Common myeloid progenitor, CD34-positive (primary cell): ENCODE data around the gene TMEM130.

Source experiments
- CTCF ChIA-PET: fragments of 350-600 bp; sonication (Branson Sonifier 250); formaldehyde crosslinking; loops from one replicate; lab custom pipeline; 2021; ENCODE audit warnings: antibody characterized with exemption; lab: Charles Lee
- POLR2A ChIA-PET: fragments of 350-600 bp; sonication (Branson Sonifier 250); formaldehyde crosslinking; loops from one replicate; lab custom pipeline; 2021; ENCODE audit warnings: antibody characterized with exemption; lab: Charles Lee
- DNase-seq, 3 donors: peaks; one replicate each; pipeline versions ENCODE4 v3.0.0 to v3.0.0-alpha.2; 2013
- H3K27ac ChIP-seq, 2 experiments: 1 replicate in 1 of 2; 2 replicates in 1 of 2; pipeline ENCODE4 v1.7.0; 2013; ENCODE audit warnings: inconsistent platforms in 2 of 2, low read length in 2 of 2, mild to moderate bottlenecking in 2 of 2, low read depth in 1 of 2, moderate library complexity in 1 of 2; ENCODE audit not compliant: severe bottlenecking in 2 of 2, insufficient read depth in 1 of 2, poor library complexity in 1 of 2
- H3K27me3 ChIP-seq, 5 experiments: replicated peaks in 2 of 5; 1 replicate in 3 of 5; 2 replicates in 2 of 5; pipeline versions ENCODE4 v1.6.1 to v1.7.0; 2013; ENCODE audit warnings: low read length in 4 of 5, mild to moderate bottlenecking in 2 of 5, moderate library complexity in 2 of 5, inconsistent platforms in 1 of 5; ENCODE audit not compliant: insufficient read depth in 5 of 5, control insufficient read depth in 4 of 5
- H3K36me3 ChIP-seq, 4 experiments: 1 replicate in 2 of 4; 2 replicates in 2 of 4; pipeline versions ENCODE4 v1.6.1 to v1.7.0; 2013; ENCODE audit warnings: low read length in 3 of 4, control low read depth in 1 of 4, mild to moderate bottlenecking in 1 of 4; ENCODE audit not compliant: control insufficient read depth in 4 of 4, insufficient read depth in 4 of 4
- H3K4me1 ChIP-seq, 4 experiments: 1 replicate in 3 of 4; 2 replicates in 1 of 4; pipeline versions ENCODE4 v1.6.1 to v1.7.1; 2013; ENCODE audit warnings: low read length in 3 of 4, mild to moderate bottlenecking in 3 of 4, control low read depth in 1 of 4, inconsistent platforms in 1 of 4, moderate library complexity in 1 of 4; ENCODE audit not compliant: control insufficient read depth in 4 of 4, insufficient read depth in 4 of 4; ENCODE audit errors: control extremely low read depth in 1 of 4
- H3K4me3 ChIP-seq, 7 experiments: 1 replicate in 4 of 7; 2 replicates in 3 of 7; pipeline versions ENCODE4 v1.5.1 to v1.7.0; 2013; ENCODE audit warnings: mild to moderate bottlenecking in 7 of 7, low read length in 6 of 7, moderate library complexity in 6 of 7, inconsistent platforms in 2 of 7, low read depth in 2 of 7, control low read depth in 1 of 7; ENCODE audit not compliant: insufficient read depth in 4 of 7, control insufficient read depth in 1 of 7; ENCODE audit errors: extremely low read depth in 1 of 7
- H3K9me3 ChIP-seq, 5 experiments: 1 replicate in 4 of 5; 2 replicates in 1 of 5; pipeline versions ENCODE4 v1.6.1 to v1.7.1; 2013; ENCODE audit warnings: low read length in 4 of 5, mild to moderate bottlenecking in 2 of 5, inconsistent platforms in 1 of 5, low read depth in 1 of 5, moderate library complexity in 1 of 5; ENCODE audit not compliant: control insufficient read depth in 4 of 5, insufficient read depth in 2 of 5; ENCODE audit errors: control extremely low read depth in 1 of 5
- WGBS: methylation state at CpG from one replicate; pipeline ENCODE4 v1.1.5; 2013; ENCODE audit not compliant: insufficient coverage; 5-methylcytosine and 5-hydroxymethylcytosine counted together

Gene TMEM130

DNA sequence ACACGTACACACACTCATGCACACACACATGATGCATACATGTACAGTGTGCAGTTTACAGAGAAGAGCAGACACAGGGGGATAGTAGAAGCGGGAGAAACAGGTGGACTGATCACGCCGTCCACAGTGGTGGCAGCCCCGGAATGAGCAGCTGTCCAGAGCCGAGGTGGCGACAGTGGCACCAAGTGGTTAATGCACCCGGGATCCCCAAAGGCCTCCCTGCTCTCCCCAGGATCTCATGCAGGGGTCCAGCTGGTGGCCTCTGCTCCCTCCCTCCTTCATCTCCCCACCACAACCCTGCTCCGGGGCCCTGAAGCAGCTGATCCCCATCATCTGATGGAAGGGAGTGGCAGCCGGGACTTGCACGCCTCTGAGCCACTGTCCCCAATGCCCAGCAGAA is 29.7 kb downstream of the TMEM130 start:
- no peak overlapping the region for H3K27ac ChIP-seq
- DNase-seq: no peak

GRCh38 chr7:98837630-98837972 is 32.2 kb downstream of the TMEM130 start:
- CTCF ChIA-PET: interaction anchor here (0.6 to 10.8 kb wide), 6 partner anchors 9 to 544 kb away, joined by 3 to 165 read pairs (median 4); no protein-coding TSS in a partner anchor

More for the DNA sequence above, 29.7 kb downstream of the TMEM130 start:
- Histone ChIP-seq H3K27me3 (peaks cover 0 to 6% (median 0%) of the 10 kb centered on the region in 5 experiments), H3K36me3 (no peaks in the 10 kb centered on the region), H3K4me1 (no peaks in the 10 kb centered on the region), H3K4me3 (no peak overlapping the region), H3K9me3 (no peaks in the 10 kb centered on the region)
- 78% methylated on average over 7 of the region's 11 CpGs for WGBS
- CTCF ChIA-PET: interaction anchor here (1.3 to 10.8 kb wide), 9 partner anchors 9 to 418 kb away, joined by 3 to 165 read pairs (median 7); no protein-coding TSS in a partner anchor
- POLR2A ChIA-PET: no interaction called here

GRCh38 chr7:98836811-98837629 is 32.8 kb downstream of the TMEM130 start:
- Histone ChIP-seq H3K9me3 (no peaks in the 10 kb centered on the region), H3K4me3 (no peak overlapping the region), H3K27me3 (peaks cover 0 to 6% (median 2%) of the 10 kb centered on the region in 5 experiments), H3K36me3 (no peaks in the 10 kb centered on the region), H3K4me1 (no peaks in the 10 kb centered on the region), H3K27ac (no peak overlapping the region)
- CTCF ChIA-PET: interaction anchor here (0.8 to 10.8 kb wide), 18 partner anchors 8 to 544 kb away, joined by 3 to 165 read pairs (median 3); no protein-coding TSS in a partner anchor
- peak; percentile 30 to 46 (median 40) for DNase-seq
- WGBS: 24% methylated on average over 9 of the region's 10 CpGs
- POLR2A ChIA-PET: interaction anchor here (0.6 kb wide), 1 partner anchor 60 kb away, joined by 6 read pairs; no protein-coding TSS in a partner anchor

More at GRCh38 chr7:98837630-98837972, 32.2 kb downstream of the TMEM130 start:
- Histone ChIP-seq H3K9me3 (no peaks in the 10 kb centered on the region), H3K27ac (no peak overlapping the region), H3K4me3 (no peak overlapping the region), H3K36me3 (no peaks in the 10 kb centered on the region), H3K27me3 (peaks cover 0 to 6% (median 2%) of the 10 kb centered on the region in 5 experiments), H3K4me1 (no peaks in the 10 kb centered on the region)
- POLR2A ChIA-PET: interaction anchor here (0.6 kb wide), 1 partner anchor 60 kb away, joined by 6 read pairs; no protein-coding TSS in a partner anchor
- no peak for DNase-seq
- 17% methylated on average over 2 of the region's 5 CpGs for WGBS

DNA sequence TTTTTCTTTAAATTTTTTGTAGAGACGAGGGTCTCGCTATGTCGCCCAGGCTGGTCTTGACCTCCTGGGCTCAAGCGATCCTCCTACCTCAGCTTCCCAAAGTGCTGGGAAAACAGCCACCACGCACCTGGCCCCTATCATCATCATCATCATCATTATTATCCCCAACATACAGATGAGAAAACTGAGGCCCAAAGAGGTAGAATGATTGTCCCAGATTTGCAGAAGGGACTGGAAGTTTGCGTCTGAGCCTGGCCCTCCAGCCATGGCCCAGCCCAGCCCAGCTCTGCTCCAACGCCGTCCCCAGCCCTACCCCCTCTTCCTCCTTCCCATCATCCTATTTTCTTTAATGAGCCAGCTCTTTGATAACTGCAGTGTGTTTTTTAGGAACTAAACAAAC is 34.9 kb downstream of the TMEM130 start:
- ChIA-PET CTCF (interaction anchor here (1.1 to 10.8 kb wide), 11 partner anchors 11 to 665 kb away, joined by 3 to 165 read pairs (median 4); no protein-coding TSS in a partner anchor), POLR2A (no interaction called here)
- WGBS: 86% methylated on average over 1 of the region's 8 CpGs

GRCh38 chr7:98833022-98833421 is 36.8 kb downstream of the TMEM130 start:
- WGBS: 92% methylated on average over 2 of the region's 2 CpGs
- DNase-seq: no peak
- H3K4me1 ChIP-seq: no peaks in the 10 kb centered on the region
- CTCF ChIA-PET: interaction anchor here (0.7 to 2.0 kb wide), 8 partner anchors 9 to 411 kb away, joined by 3 to 7 read pairs (median 4); no protein-coding TSS in a partner anchor
- H3K9me3 ChIP-seq: no peaks in the 10 kb centered on the region
- H3K4me3 ChIP-seq: no peak overlapping the region
- peaks cover 0 to 3% (median 0%) of the 10 kb centered on the region in 5 experiments for H3K27me3 ChIP-seq
- POLR2A ChIA-PET: no interaction called here
- H3K36me3 ChIP-seq: no peaks in the 10 kb centered on the region
- H3K27ac ChIP-seq: no peak overlapping the region

More for the DNA sequence above, 34.9 kb downstream of the TMEM130 start:
- no peaks in the 10 kb centered on the region for H3K36me3 ChIP-seq
- no peak overlapping the region for H3K4me3 ChIP-seq
- H3K9me3 ChIP-seq: no peaks in the 10 kb centered on the region
- no peaks in the 10 kb centered on the region for H3K4me1 ChIP-seq
- DNase-seq: no peak
- no peak overlapping the region for H3K27ac ChIP-seq
- peaks cover 0 to 3% (median 0%) of the 10 kb centered on the region in 5 experiments for H3K27me3 ChIP-seq

GRCh38 chr7:98831641-98832221 is 38.1 kb downstream of the TMEM130 start:
- DNase-seq: peak; percentile 17 to 51 (median 40)
- 82% methylated on average over 6 of the region's 8 CpGs for WGBS
- POLR2A ChIA-PET: no interaction called here

More at GRCh38 chr7:98831641-98832221, 38.1 kb downstream of the TMEM130 start:
- H3K27ac ChIP-seq: no peak overlapping the region
- H3K4me1 ChIP-seq: no peaks in the 10 kb centered on the region
- H3K9me3 ChIP-seq: no peaks in the 10 kb centered on the region
- peaks cover 0 to 6% (median 2%) of the 10 kb centered on the region in 5 experiments for H3K27me3 ChIP-seq
- CTCF ChIA-PET: interaction anchor here (0.7 to 2.9 kb wide), 14 partner anchors 9 to 563 kb away, joined by 3 to 22 read pairs (median 4); no protein-coding TSS in a partner anchor
- no peaks in the 10 kb centered on the region for H3K36me3 ChIP-seq
- H3K4me3 ChIP-seq: no peak overlapping the region
